ENCODE results near the gene RAD51D.
"Not testable (repeated sequence)": the region's sequence is repeated elsewhere in the genome, so short reads cannot be mapped to it uniquely, and the experiment has no call there.

RAD51D gene

GRCh38 chr17:35141681-35142466 lies 22.2 kb upstream of the RAD51D start, which contains the start of gene NLE1:
Gene NLE1 (minus strand): TSS chr17:35142303. CDS start chr17:35142275, 28 bp downstream.
- no peak for DNase-seq (ENCODE audit: low read depth)

- no peak for DNase-seq (ENCODE audit: low read depth)
Observed at GRCh38 chr17:35138218-35138617, 18.6 kb upstream of the RAD51D start.

- no peak for DNase-seq (ENCODE audit: low read depth)
Observed at GRCh38 chr17:35135322-35135721, 15.7 kb upstream of the RAD51D start.

- DNase-seq (ENCODE audit: low read depth): no peak
Observed at GRCh38 chr17:35132816-35133550, 13.3 kb upstream of the RAD51D start.

- DNase-seq (ENCODE audit: low read depth): no peak
Observed at GRCh38 chr17:35132099-35132498, 12.4 kb upstream of the RAD51D start.

GRCh38 chr17:35130392-35130791 lies 10.7 kb upstream of the RAD51D start:
- DNase-seq (ENCODE audit: low read depth): no peak

GRCh38 chr17:35129973-35130351 lies 10.3 kb upstream of the RAD51D start:
- DNase-seq (ENCODE audit: low read depth): no peak

- no peak for DNase-seq (ENCODE audit: low read depth)
Observed at GRCh38 chr17:35129154-35129972, 9.7 kb upstream of the RAD51D start.

GRCh38 chr17:35127751-35128514 lies 8.3 kb upstream of the RAD51D start:
- DNase-seq (ENCODE audit: low read depth): peak; percentile 67

- DNase-seq (ENCODE audit: low read depth): no peak
Observed at GRCh38 chr17:35121315-35121714, 1.7 kb upstream of the RAD51D start, which contains the start of gene FNDC8. Gene FNDC8 (plus strand): TSS chr17:35121615. CDS start chr17:35121694, 79 bp downstream.

GRCh38 chr17:35117984-35118383 lies 1.7 kb downstream of the RAD51D start:
- DNase-seq (ENCODE audit: low read depth): no peak

GRCh38 chr17:35116845-35117244 lies 2.8 kb downstream of the RAD51D start:
- no peak for DNase-seq (ENCODE audit: low read depth)

GRCh38 chr17:35110791-35111190 lies 8.9 kb downstream of the RAD51D start:
- DNase-seq (ENCODE audit: low read depth): not testable (repeated sequence)

- no peak for DNase-seq (ENCODE audit: low read depth)
Observed at GRCh38 chr17:35104844-35105450, 14.7 kb downstream of the RAD51D start.

GRCh38 chr17:35103271-35103670 lies 16.4 kb downstream of the RAD51D start:
- DNase-seq (ENCODE audit: low read depth): no peak

- no peak for DNase-seq (ENCODE audit: low read depth)
Observed at GRCh38 chr17:35101725-35102124, 17.9 kb downstream of the RAD51D start.

GRCh38 chr17:35101036-35101435 lies 18.6 kb downstream of the RAD51D start:
- no peak for DNase-seq (ENCODE audit: low read depth)

GRCh38 chr17:35099908-35100307 lies 19.8 kb downstream of the RAD51D start:
- no peak for DNase-seq (ENCODE audit: low read depth)

GRCh38 chr17:35097776-35098175 lies 21.9 kb downstream of the RAD51D start:
- DNase-seq (ENCODE audit: low read depth): no peak

- no peak for DNase-seq (ENCODE audit: low read depth)
Observed at GRCh38 chr17:35095741-35096140, 23.9 kb downstream of the RAD51D start.

GRCh38 chr17:35094902-35095301 lies 24.8 kb downstream of the RAD51D start:
- DNase-seq (ENCODE audit: low read depth): peak; percentile 71

Measured in GM04503 (cell line).